K562 (cell line): ENCODE data around the gene PSORS1C2. TPM values are rescaled to one million over a fixed set of nuclear protein-coding genes. Genes with fewer than 3 reads are reported as not detected.
A peak's percentile ranks its signal among the peaks of the same experiment; 100 is the strongest.

Experiments
- CBFB ChIP-seq: sonication (generic); formaldehyde crosslinking; IDR thresholded peaks from 2 replicates; pipeline ENCODE4 v1.4.0; 2020; ENCODE audit warnings: mild to moderate bottlenecking, missing genetic modification reagents
- CEBPG ChIP-seq, 3 experiments: fragments of 200-800 bp in 1 of 3; sonication (Bioruptor generic) in 1 of 3; sonication (generic) in 1 of 3; formaldehyde crosslinking in 1 of 3; IDR thresholded peaks in 2 of 3; conservative IDR thresholded peaks in 1 of 3; 2 replicates each; pipeline versions ENCODE4 v1.6.1 to v1.8.0; 2016 to 2022; ENCODE audit warnings: missing compliant biosample characterization in 2 of 3, missing genetic modification characterization in 2 of 3, mild to moderate bottlenecking in 1 of 3, missing genetic modification reagents in 1 of 3
- PHB ChIP-seq: fragments of 250-450 bp; sonication (Bioruptor Pico); IDR thresholded peaks from 2 replicates; pipeline ENCODE4 v1.5.0; 2021
- PHB2 ChIP-seq: fragments of 450-650 bp; IDR thresholded peaks from 2 replicates; pipeline ENCODE4 v1.6.1; 2017; ENCODE audit warnings: low read depth
- POLR2B ChIP-seq: fragments of 450-650 bp; IDR thresholded peaks from 2 replicates; pipeline ENCODE4 v1.6.1; 2018; ENCODE audit warnings: low read depth; ENCODE audit not compliant: partially characterized antibody
- SAFB2 ChIP-seq: fragments of 200-400 bp; formaldehyde crosslinking; IDR thresholded peaks from 2 replicates; pipeline ENCODE4 v1.6.1; 2018; ENCODE audit warnings: borderline replicate concordance, low read length, low read depth, moderate library complexity; ENCODE audit not compliant: severe bottlenecking
- SNIP1 ChIP-seq: fragments of 450-650 bp; IDR thresholded peaks from 2 replicates; pipeline ENCODE4 v1.7.1; 2017; ENCODE audit warnings: low read depth, mild to moderate bottlenecking
- ZFPM2 ChIP-seq: fragments of 250-450 bp; sonication (Bioruptor Pico); IDR thresholded peaks from 2 replicates; pipeline ENCODE4 v1.5.1; 2022; ENCODE audit warnings: mild to moderate bottlenecking
- ZNF133 ChIP-seq: fragments of 250-450 bp; sonication (Bioruptor Pico); IDR thresholded peaks from 2 replicates; pipeline ENCODE4 v1.4.0; 2020; ENCODE audit warnings: mild to moderate bottlenecking
- ZNF224 ChIP-seq: sonication (generic); formaldehyde crosslinking; IDR thresholded peaks from 2 replicates; pipeline ENCODE4 v1.8.0; 2022; ENCODE audit warnings: mild to moderate bottlenecking, missing genetic modification reagents
- ZNF561 ChIP-seq: fragments of 450-650 bp; formaldehyde crosslinking; conservative IDR thresholded peaks from 2 replicates; pipeline ENCODE4 v1.4.0; 2020; ENCODE audit warnings: mild to moderate bottlenecking, moderate library complexity
- ZNF57 ChIP-seq: fragments of 450-650 bp; formaldehyde crosslinking; IDR thresholded peaks from 2 replicates; pipeline ENCODE4 v1.4.0; 2020; ENCODE audit warnings: mild to moderate bottlenecking, moderate library complexity
- ZNF76 ChIP-seq: fragments of 250-450 bp; sonication (Bioruptor Pico); IDR thresholded peaks from 2 replicates; pipeline ENCODE4 v1.4.0; 2020; ENCODE audit warnings: mild to moderate bottlenecking, moderate library complexity, borderline replicate concordance
- polyA plus RNA-seq, 8 experiments: library from polyadenylated mRNA; depleted of rRNA in 4 of 8; stranded (reverse) in 5 of 8; unstranded in 3 of 8; fragments of >200 nt; fragmentation: Nextera tagmentation in 2 of 8; fragmentation: Illumina TruSeq in 1 of 8; extraction: Ambion mirVana in 2 of 8; extraction: Trizol in 1 of 8; gene quantifications; 2 replicates each; pipeline versions ENCODE4 v1.2.1 to v1.2.3, GENCODE V29; 2011 to 2014; ENCODE audit warnings: inconsistent platforms in 1 of 8, missing spikeins in 1 of 8
- total RNA-seq, 7 experiments: library from RNA; depleted of rRNA in 6 of 7; stranded (reverse); fragments of >200 nt in 6 of 7; fragmentation: Illumina TruSeq in 2 of 7; extraction: Trizol in 2 of 7; gene quantifications; 2 replicates each; pipeline versions ENCODE4 v1.2.1 to v1.2.3, GENCODE V29; 2011 to 2021; ENCODE audit warnings: low replicate concordance in 1 of 7
- TF ChIP-seq, protein P1 (sequence below): sonication (generic); formaldehyde crosslinking; IDR thresholded peaks from 2 replicates; pipeline ENCODE4 v1.8.0; 2022; ENCODE audit warnings: mild to moderate bottlenecking, missing genetic modification reagents
- TF ChIP-seq, protein P2 (sequence below), 2 experiments: fragments of 450-650 bp in 1 of 2; IDR thresholded peaks; 2 replicates each; pipeline ENCODE4 v1.6.1; 2011 to 2017; ENCODE audit warnings: low read depth in 2 of 2, antibody characterized with exemption in 1 of 2, borderline replicate concordance in 1 of 2, low read length in 1 of 2, mild to moderate bottlenecking in 1 of 2, mixed read lengths in 1 of 2; ENCODE audit not compliant: control insufficient read depth in 1 of 2
- TF ChIP-seq, protein P3 (sequence below): fragments of 250-450 bp; sonication (Bioruptor Pico); IDR thresholded peaks from 2 replicates; pipeline ENCODE4 v1.5.0; 2021; ENCODE audit warnings: mild to moderate bottlenecking, borderline replicate concordance

PSORS1C2 gene
- total and polyA plus RNA-seq, 9 of the 15 experiments (the other 6 are each of a cell fraction or from before 2014, with no cell fraction given): not detected

DNA sequence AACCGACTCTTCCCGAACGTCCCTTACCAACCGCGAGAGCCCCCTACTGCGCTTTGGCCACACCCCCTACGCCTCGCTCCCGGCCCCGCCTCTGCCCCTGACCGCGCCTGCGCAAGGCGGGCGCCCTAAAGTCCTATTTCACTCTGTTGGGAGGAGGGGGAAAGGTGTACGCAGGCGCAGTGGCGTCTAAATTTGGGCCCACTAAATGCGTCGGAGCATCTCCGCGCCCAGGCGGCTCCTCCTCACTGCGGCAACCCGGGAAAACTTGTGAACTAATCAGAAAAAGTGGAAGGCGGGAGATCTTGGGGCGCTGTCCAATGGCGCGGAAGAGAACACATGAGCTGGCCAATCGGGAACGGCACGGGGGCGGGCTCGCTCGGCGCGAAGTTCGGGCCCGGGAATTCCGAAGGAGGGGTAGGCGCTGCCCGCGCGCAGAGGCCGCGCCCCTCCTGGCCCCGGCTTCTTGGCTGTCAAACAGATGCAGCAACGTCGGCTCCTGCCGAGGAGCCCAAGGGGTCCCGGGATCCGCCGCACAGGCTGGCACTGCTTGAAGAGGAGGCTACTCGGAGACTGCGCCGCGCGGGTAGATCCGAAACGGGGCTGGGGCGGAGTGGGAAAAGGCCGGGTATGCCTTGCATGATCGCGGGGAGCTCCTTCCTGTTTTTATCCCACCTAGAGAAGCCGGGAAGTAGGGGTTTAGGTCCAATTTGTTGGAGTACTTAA, 19.4 kb upstream of the PSORS1C2 start, which contains the start of gene TCF19 (continued):
- TF ChIP-seq, protein P1, sequence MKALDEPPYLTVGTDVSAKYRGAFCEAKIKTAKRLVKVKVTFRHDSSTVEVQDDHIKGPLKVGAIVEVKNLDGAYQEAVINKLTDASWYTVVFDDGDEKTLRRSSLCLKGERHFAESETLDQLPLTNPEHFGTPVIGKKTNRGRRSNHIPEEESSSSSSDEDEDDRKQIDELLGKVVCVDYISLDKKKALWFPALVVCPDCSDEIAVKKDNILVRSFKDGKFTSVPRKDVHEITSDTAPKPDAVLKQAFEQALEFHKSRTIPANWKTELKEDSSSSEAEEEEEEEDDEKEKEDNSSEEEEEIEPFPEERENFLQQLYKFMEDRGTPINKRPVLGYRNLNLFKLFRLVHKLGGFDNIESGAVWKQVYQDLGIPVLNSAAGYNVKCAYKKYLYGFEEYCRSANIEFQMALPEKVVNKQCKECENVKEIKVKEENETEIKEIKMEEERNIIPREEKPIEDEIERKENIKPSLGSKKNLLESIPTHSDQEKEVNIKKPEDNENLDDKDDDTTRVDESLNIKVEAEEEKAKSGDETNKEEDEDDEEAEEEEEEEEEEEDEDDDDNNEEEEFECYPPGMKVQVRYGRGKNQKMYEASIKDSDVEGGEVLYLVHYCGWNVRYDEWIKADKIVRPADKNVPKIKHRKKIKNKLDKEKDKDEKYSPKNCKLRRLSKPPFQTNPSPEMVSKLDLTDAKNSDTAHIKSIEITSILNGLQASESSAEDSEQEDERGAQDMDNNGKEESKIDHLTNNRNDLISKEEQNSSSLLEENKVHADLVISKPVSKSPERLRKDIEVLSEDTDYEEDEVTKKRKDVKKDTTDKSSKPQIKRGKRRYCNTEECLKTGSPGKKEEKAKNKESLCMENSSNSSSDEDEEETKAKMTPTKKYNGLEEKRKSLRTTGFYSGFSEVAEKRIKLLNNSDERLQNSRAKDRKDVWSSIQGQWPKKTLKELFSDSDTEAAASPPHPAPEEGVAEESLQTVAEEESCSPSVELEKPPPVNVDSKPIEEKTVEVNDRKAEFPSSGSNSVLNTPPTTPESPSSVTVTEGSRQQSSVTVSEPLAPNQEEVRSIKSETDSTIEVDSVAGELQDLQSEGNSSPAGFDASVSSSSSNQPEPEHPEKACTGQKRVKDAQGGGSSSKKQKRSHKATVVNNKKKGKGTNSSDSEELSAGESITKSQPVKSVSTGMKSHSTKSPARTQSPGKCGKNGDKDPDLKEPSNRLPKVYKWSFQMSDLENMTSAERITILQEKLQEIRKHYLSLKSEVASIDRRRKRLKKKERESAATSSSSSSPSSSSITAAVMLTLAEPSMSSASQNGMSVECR (CRISPR knock-in tag): peak; percentile 60
- TF ChIP-seq ZFPM2 (CRISPR knock-in tag) (no peak), SAFB2 (no peak), POLR2B (peak; percentile 70), CBFB (no peak), PHB2 (no peak), ZNF133 (CRISPR knock-in tag) (no peak), PHB (CRISPR knock-in tag) (no peak), SNIP1 (no peak), CEBPG (CRISPR knock-in tag; IDR thresholded peaks at IDR 0.05) (no peak), CEBPG (tag; conservative IDR thresholded peaks at IDR 0.05 in 1 of 2, IDR thresholded peaks at IDR 0.05 in 1 of 2) (no peak), ZNF57 (CRISPR knock-in tag) (no peak), ZNF76 (CRISPR knock-in tag) (no peak), ZNF224 (CRISPR knock-in tag) (no peak), ZNF561 (CRISPR knock-in tag) (no peak)
- TF ChIP-seq, protein P2, sequence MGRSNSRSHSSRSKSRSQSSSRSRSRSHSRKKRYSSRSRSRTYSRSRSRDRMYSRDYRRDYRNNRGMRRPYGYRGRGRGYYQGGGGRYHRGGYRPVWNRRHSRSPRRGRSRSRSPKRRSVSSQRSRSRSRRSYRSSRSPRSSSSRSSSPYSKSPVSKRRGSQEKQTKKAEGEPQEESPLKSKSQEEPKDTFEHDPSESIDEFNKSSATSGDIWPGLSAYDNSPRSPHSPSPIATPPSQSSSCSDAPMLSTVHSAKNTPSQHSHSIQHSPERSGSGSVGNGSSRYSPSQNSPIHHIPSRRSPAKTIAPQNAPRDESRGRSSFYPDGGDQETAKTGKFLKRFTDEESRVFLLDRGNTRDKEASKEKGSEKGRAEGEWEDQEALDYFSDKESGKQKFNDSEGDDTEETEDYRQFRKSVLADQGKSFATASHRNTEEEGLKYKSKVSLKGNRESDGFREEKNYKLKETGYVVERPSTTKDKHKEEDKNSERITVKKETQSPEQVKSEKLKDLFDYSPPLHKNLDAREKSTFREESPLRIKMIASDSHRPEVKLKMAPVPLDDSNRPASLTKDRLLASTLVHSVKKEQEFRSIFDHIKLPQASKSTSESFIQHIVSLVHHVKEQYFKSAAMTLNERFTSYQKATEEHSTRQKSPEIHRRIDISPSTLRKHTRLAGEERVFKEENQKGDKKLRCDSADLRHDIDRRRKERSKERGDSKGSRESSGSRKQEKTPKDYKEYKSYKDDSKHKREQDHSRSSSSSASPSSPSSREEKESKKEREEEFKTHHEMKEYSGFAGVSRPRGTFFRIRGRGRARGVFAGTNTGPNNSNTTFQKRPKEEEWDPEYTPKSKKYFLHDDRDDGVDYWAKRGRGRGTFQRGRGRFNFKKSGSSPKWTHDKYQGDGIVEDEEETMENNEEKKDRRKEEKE (IDR thresholded peaks at IDR 0.05; ENCODE audit: borderline replicate concordance in 1 of 2, control insufficient read depth in 1 of 2, low read depth in 2 of 2, low read length in 1 of 2): no peak
- TF ChIP-seq, protein P3, sequence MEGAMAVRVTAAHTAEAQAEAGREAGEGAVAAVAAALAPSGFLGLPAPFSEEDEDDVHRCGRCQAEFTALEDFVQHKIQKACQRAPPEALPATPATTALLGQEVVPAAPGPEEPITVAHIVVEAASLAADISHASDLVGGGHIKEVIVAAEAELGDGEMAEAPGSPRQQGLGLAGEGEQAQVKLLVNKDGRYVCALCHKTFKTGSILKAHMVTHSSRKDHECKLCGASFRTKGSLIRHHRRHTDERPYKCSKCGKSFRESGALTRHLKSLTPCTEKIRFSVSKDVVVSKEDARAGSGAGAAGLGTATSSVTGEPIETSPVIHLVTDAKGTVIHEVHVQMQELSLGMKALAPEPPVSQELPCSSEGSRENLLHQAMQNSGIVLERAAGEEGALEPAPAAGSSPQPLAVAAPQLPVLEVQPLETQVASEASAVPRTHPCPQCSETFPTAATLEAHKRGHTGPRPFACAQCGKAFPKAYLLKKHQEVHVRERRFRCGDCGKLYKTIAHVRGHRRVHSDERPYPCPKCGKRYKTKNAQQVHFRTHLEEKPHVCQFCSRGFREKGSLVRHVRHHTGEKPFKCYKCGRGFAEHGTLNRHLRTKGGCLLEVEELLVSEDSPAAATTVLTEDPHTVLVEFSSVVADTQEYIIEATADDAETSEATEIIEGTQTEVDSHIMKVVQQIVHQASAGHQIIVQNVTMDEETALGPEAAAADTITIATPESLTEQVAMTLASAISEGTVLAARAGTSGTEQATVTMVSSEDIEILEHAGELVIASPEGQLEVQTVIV (CRISPR knock-in tag): no peak
